Loucy (cell line): ENCODE results near the gene SUCNR1.

Experiments
- H2AFZ ChIP-seq: fragments of 200-600 bp; sonication (generic); 2 replicates; pipeline ENCODE4 v1.6.0; 2016; ENCODE audit warnings: antibody characterized with exemption, mild to moderate bottlenecking, low read length, moderate library complexity
- H3F3A ChIP-seq: fragments of 200-600 bp; 2 replicates; pipeline ENCODE4 v1.6.0; 2016; ENCODE audit warnings: antibody characterized with exemption, low read depth, mild to moderate bottlenecking
- H3K27me3 ChIP-seq: fragments of 200-600 bp; sonication (generic); 2 replicates; pipeline ENCODE4 v1.6.1; 2014; ENCODE audit warnings: low read length, mild to moderate bottlenecking; ENCODE audit not compliant: insufficient read depth, poor library complexity, severe bottlenecking
- H3K36me3 ChIP-seq: fragments of 200-600 bp; sonication (generic); 2 replicates; pipeline ENCODE4 v1.6.1; 2016; ENCODE audit warnings: low read length; ENCODE audit not compliant: insufficient read depth
- H3K4me1 ChIP-seq: fragments of 200-600 bp; sonication (generic); 2 replicates; pipeline ENCODE4 v1.5.1; 2014; ENCODE audit warnings: low read length, mild to moderate bottlenecking; ENCODE audit not compliant: insufficient read depth, poor library complexity, severe bottlenecking
- H3K4me2 ChIP-seq: fragments of 200-600 bp; sonication (generic); 2 replicates; pipeline ENCODE4 v1.6.0; 2014; ENCODE audit warnings: antibody characterized with exemption, low read length, low read depth, mild to moderate bottlenecking; ENCODE audit not compliant: poor library complexity, severe bottlenecking
- H3K4me3 ChIP-seq: fragments of 200-600 bp; sonication (generic); 2 replicates; pipeline ENCODE4 v1.5.1; 2014; ENCODE audit warnings: low read length, mild to moderate bottlenecking, mixed read lengths; ENCODE audit not compliant: poor library complexity, severe bottlenecking
- H3K79me2 ChIP-seq: fragments of 200-600 bp; sonication (generic); 2 replicates; pipeline ENCODE4 v1.6.1; 2014; ENCODE audit warnings: low read length; ENCODE audit not compliant: insufficient read depth
- H3K9ac ChIP-seq: fragments of 200-600 bp; sonication (generic); 2 replicates; pipeline ENCODE4 v1.6.0; 2014; ENCODE audit warnings: mild to moderate bottlenecking, low read depth, low read length, moderate library complexity; ENCODE audit not compliant: poor library complexity, severe bottlenecking
- H3K9me2 ChIP-seq: fragments of 200-600 bp; sonication (generic); replicated peaks from 2 replicates; pipeline ENCODE4 v1.6.1; 2016; ENCODE audit warnings: low read depth, low read length, mixed read lengths
- H3K9me3 ChIP-seq: fragments of 200-600 bp; sonication (generic); 2 replicates; pipeline ENCODE4 v1.6.1; 2014; ENCODE audit warnings: mild to moderate bottlenecking, antibody characterized with exemption, low read length, low read depth; ENCODE audit not compliant: insufficient read depth
- H4K20me1 ChIP-seq: fragments of 200-600 bp; sonication (generic); 2 replicates; pipeline ENCODE4 v1.6.0; 2014; ENCODE audit warnings: antibody characterized with exemption, low read length, mild to moderate bottlenecking; ENCODE audit not compliant: insufficient read depth, poor library complexity, severe bottlenecking
- CTCF ChIP-seq: fragments of 200-600 bp; sonication (generic); conservative IDR thresholded peaks from 2 replicates; pipeline ENCODE4 v1.5.1; 2014; ENCODE audit warnings: mild to moderate bottlenecking, antibody characterized with exemption, low read length
- EZH2phosphoT487 ChIP-seq: fragments of 200-600 bp; IDR thresholded peaks from 2 replicates; pipeline ENCODE4 v1.6.1; 2018; ENCODE audit warnings: antibody characterized with exemption, mild to moderate bottlenecking, moderate library complexity, borderline replicate concordance

SUCNR1 gene

DNA sequence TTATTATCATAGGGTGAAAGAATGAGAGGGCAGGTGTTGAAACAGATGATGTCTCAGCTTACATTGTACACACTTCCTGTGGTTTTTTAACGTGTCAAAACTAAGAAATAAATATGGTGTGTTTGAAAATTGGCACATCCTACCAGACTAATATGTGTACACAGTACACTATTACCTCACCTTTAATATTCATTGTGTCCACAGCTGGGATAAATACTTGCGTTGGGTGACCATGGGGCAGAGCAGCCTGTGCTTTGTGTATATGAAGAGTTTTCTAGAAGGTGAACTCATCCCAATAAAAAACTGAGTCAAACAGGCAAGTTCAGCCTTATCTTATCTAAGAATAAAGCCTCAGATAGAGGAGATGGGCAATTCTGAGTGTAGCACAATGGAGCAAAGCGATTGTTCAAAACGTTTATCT lies 17.3 kb downstream of the SUCNR1 start:
- Histone ChIP-seq H3F3A (peaks cover 15% of the 10 kb centered on the region), H3K27me3 (no peaks in the 10 kb centered on the region), H3K79me2 (no peaks in the 10 kb centered on the region), H3K9me2 (no peaks in the 10 kb centered on the region), H3K9me3 (peaks cover 6% of the 10 kb centered on the region), H4K20me1 (no peaks in the 10 kb centered on the region), H3K36me3 (no peaks in the 10 kb centered on the region), H2AFZ (no peak overlapping the region), H3K4me2 (peak overlapping the region; percentile 51), H3K4me3 (peak overlapping the region; percentile 7), H3K9ac (peak overlapping the region; percentile 45), H3K4me1 (peaks cover 47% of the 10 kb centered on the region)
- no peak for TF ChIP-seq EZH2phosphoT487
- no peak for TF ChIP-seq CTCF

DNA sequence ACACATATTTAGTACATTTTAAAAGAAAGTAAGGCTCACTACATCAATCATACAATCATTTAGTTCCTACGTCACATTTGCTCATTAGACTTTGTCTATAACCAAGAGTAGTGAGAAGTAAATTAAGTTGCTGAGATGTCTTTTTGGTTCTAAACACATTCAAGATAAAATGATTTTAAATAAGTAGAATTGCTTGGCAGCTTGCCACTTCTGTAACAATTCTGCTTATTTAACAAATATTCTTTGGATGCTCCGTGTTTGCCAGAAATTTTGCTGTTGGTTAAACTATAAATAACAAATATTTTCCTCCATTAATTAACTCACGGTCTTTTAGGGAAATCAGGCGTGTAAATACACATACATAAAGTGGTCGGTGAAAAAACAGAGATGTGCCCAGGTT lies 18.3 kb downstream of the SUCNR1 start:
- Histone ChIP-seq H3K27me3 (no peaks in the 10 kb centered on the region), H3K4me3 (no peak overlapping the region), H3K36me3 (no peaks in the 10 kb centered on the region), H4K20me1 (no peaks in the 10 kb centered on the region), H3K9me3 (peaks cover 6% of the 10 kb centered on the region), H3K9ac (peak overlapping the region; percentile 45), H3F3A (peaks cover 15% of the 10 kb centered on the region), H3K9me2 (no peaks in the 10 kb centered on the region), H3K4me1 (peaks cover 55% of the 10 kb centered on the region), H3K79me2 (no peaks in the 10 kb centered on the region), H3K4me2 (peak overlapping the region; percentile 51), H2AFZ (no peak overlapping the region)
- no peak for TF ChIP-seq EZH2phosphoT487
- no peak for TF ChIP-seq CTCF

GRCh38 chr3:151894219-151894618 lies 20.8 kb downstream of the SUCNR1 start:
- Histone ChIP-seq H3K4me1 (peaks cover 60% of the 10 kb centered on the region), H3K9me3 (peaks cover 6% of the 10 kb centered on the region), H3K36me3 (no peaks in the 10 kb centered on the region), H3K9ac (no peak overlapping the region), H3K9me2 (no peaks in the 10 kb centered on the region), H3K4me2 (no peak overlapping the region), H3K79me2 (no peaks in the 10 kb centered on the region), H3K27me3 (no peaks in the 10 kb centered on the region), H4K20me1 (no peaks in the 10 kb centered on the region), H3K4me3 (no peak overlapping the region), H2AFZ (peak overlapping the region; percentile 63), H3F3A (peaks cover 15% of the 10 kb centered on the region)
- TF ChIP-seq CTCF (no peak), EZH2phosphoT487 (no peak)
